Mesothelial cell of epicardium (in vitro differentiated cells): ENCODE measurements around the gene FGR. TPM values are rescaled to one million over a fixed set of nuclear protein-coding genes. Genes with fewer than 3 reads are reported as not detected.

Experiments
- DNase-seq, 2 experiments: peaks; one replicate each; pipeline ENCODE4 v3.0.0; 2021; ENCODE audit warnings: low spot score in 2 of 2; ENCODE audit not compliant: unreplicated experiment in 2 of 2
- H3K27ac Mint-ChIP-seq: 2 replicates; pipeline ENCODE4 v1.8.0; 2021; ENCODE audit warnings: mixed read lengths
- H3K27me3 Mint-ChIP-seq: 2 replicates; pipeline ENCODE4 v1.8.0; 2021; ENCODE audit warnings: low read depth, mixed read lengths
- H3K36me3 Mint-ChIP-seq: 2 replicates; pipeline ENCODE4 v1.8.0; 2021; ENCODE audit warnings: mixed read lengths
- H3K4me1 Mint-ChIP-seq: 2 replicates; pipeline ENCODE4 v1.8.0; 2021; ENCODE audit warnings: mixed read lengths
- H3K4me3 Mint-ChIP-seq: 2 replicates; pipeline ENCODE4 v1.8.0; 2021; ENCODE audit warnings: mild to moderate bottlenecking, moderate library complexity, mixed read lengths
- H3K9me3 Mint-ChIP-seq: 2 replicates; pipeline ENCODE4 v1.8.0; 2021; ENCODE audit warnings: mixed read lengths
- total RNA-seq: library from RNA; stranded (reverse); gene quantifications from 3 replicates; pipeline ENCODE4 v1.2.1, GENCODE V29; 2021
- TF ChIP-seq, protein P1 (sequence below): fragments of 200-600 bp; sonication (generic); IDR thresholded peaks from one replicate; pipeline ENCODE4 v1.5.0; 2021; ENCODE audit warnings: antibody characterized with exemption; ENCODE audit not compliant: unreplicated experiment

Gene FGR
- total RNA-seq, 1 donor from 2014 or later = 0.11 TPM

DNA sequence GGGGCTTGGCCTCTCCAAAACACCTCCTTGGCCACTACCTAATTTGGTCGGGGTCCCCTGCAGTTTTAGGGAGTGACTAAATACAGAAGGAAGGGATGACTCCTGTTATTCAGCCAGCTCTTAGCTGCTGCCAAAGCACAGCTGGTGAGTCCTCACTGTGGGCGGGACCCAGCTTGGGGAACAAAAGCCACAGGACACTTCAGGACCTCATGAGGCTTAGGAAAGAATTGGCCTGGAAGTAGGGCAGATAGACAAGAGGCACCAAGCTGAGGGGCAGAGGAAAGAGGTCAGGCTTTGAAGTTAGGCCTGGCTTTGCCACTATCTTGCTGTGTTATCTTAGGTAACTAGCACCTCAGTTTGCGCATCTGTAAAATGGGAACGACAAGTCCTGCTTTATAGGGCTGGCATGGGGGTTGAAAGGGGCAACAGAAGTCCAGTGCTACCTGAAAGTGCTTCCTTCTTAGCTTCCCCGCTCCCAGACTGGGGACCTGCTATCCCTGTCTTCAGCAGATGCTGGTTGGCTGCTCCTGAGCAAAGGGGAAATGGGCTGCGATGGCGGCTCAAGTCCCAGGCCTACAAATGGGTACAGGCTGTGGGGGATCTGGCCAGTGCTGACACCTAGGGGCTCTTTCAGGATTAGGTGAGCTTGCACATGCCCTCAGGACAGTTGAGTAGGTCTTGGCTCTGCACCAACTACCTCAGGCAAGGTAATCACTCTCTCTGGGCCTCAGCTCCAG is 21.3 kb upstream of the FGR start:
- no peak for DNase-seq
- no peaks in the 10 kb centered on the region for H3K9me3 Mint-ChIP-seq
- no peak overlapping the region for H3K4me3 Mint-ChIP-seq
- H3K36me3 Mint-ChIP-seq = no peaks in the 10 kb centered on the region
- no peak overlapping the region for H3K27ac Mint-ChIP-seq
- no peaks in the 10 kb centered on the region for H3K27me3 Mint-ChIP-seq
- peaks cover 28% of the 10 kb centered on the region for H3K4me1 Mint-ChIP-seq
- TF ChIP-seq, protein P1, sequence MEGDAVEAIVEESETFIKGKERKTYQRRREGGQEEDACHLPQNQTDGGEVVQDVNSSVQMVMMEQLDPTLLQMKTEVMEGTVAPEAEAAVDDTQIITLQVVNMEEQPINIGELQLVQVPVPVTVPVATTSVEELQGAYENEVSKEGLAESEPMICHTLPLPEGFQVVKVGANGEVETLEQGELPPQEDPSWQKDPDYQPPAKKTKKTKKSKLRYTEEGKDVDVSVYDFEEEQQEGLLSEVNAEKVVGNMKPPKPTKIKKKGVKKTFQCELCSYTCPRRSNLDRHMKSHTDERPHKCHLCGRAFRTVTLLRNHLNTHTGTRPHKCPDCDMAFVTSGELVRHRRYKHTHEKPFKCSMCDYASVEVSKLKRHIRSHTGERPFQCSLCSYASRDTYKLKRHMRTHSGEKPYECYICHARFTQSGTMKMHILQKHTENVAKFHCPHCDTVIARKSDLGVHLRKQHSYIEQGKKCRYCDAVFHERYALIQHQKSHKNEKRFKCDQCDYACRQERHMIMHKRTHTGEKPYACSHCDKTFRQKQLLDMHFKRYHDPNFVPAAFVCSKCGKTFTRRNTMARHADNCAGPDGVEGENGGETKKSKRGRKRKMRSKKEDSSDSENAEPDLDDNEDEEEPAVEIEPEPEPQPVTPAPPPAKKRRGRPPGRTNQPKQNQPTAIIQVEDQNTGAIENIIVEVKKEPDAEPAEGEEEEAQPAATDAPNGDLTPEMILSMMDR = no peak

DNA sequence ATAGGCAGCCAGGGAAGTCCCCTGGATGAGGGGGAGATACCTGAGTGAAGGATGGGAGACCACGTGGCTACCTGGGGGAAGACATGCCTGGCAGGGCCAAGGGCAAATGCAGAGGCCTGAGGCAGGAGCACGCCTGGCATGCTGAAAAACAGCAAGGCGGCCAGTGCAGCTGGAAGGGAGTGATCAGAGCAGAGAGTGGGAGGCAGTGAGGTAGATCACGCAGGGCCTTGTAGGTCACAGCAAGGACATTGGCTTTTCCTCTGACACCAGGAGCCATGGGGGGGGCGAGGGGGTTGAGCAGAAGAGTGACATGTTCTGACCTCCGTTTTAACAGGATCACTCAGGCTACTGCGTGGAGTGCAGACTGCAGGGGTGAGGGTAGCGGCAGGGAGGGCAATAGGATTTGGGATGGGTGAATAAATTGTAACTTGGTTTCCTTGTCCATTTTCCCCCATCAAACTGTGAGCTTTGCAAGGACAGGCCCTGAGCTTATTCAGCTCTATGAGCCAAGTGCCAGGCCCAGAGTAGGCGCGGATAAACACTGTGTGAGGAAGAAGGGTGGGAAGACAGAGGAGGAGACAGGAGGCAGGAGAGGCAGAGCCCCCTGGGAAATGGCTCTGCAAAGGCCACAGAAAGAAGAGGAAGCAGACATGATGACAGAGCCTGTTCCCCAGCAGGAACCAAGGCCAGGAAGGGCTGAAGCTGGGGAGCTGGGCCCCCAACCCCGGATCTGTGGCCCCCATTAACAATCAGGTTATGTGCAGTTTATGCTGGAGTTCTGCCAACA is 20.4 kb upstream of the FGR start:
- no peak overlapping the region for H3K4me3 Mint-ChIP-seq
- H3K27me3 Mint-ChIP-seq = no peaks in the 10 kb centered on the region
- H3K4me1 Mint-ChIP-seq = peaks cover 36% of the 10 kb centered on the region
- H3K9me3 Mint-ChIP-seq = no peaks in the 10 kb centered on the region
- DNase-seq = no peak
- TF ChIP-seq, protein P1 = no peak
- no peaks in the 10 kb centered on the region for H3K36me3 Mint-ChIP-seq
- H3K27ac Mint-ChIP-seq = peak overlapping the region; percentile 72

DNA sequence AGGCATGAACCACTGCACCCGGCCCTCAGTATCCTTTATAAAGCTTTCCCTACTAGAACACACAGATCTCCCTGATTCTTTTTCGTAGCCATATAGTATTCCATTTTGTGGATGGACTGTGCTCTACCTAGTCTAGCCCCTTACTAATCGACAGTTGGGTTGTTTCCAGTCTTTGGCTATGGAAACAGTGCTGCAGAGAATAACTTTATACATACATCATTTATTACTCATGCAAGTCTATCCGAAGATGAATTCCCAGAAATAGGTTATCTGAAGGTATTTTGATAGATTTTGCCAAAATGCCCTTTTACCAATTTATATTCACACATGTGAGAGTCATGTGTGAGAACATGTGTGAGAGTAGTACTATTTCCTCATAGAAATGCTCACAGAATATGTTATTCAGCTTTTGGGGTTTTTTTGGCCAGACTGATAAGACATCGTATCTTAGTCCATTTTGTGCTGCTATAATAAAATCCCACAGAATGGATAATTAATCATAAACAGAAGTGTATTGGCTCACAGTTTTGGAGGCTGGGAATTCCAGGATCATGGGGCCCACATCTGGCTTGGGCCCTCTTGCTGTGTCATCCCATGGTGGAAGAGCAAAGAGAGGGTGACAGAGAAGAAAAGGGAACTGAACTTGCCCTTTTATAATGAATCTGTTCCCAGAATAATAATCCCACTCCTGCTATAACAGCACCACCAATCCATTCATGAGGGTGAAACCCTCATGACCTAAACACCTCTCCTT is 17.3 kb upstream of the FGR start:
- H3K27ac Mint-ChIP-seq = peak overlapping the region; percentile 74
- no peaks in the 10 kb centered on the region for H3K9me3 Mint-ChIP-seq
- H3K36me3 Mint-ChIP-seq = no peaks in the 10 kb centered on the region
- H3K27me3 Mint-ChIP-seq = no peaks in the 10 kb centered on the region
- H3K4me1 Mint-ChIP-seq = peaks cover 30% of the 10 kb centered on the region
- DNase-seq = no peak
- H3K4me3 Mint-ChIP-seq = no peak overlapping the region
- TF ChIP-seq, protein P1 = no peak

DNA sequence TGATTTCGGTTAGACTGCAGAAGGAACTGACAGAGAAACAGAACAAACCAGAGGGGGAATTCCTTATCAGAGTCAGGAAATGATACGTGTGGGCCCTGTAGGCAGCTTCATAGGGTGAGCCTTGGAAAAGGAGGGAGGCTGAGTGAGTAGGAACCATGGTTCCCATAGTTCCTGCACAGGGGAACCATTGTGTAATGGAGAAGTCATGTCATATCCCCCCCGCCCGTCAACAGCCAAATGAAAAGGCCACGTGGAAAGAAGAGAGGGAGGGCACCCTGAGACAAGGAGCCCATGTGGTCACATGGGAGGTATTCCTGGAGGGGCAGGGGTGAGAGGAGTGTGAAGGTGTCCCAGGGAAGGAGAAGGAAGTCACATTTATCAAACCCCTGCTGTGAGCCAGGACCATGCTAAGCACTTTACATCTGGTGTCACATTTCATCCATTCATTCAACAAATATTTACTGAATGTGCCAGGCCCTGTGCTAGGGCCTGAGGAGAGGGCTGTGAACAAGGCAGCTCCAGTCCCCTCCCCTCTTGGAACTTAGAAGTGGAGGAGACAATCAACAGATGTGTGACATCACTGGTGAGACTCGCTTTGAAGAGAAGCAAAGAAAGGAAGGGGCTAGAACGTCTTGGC is 15.7 kb upstream of the FGR start:
- no peak for DNase-seq
- no peaks in the 10 kb centered on the region for H3K27me3 Mint-ChIP-seq
- TF ChIP-seq, protein P1 = no peak
- no peaks in the 10 kb centered on the region for H3K9me3 Mint-ChIP-seq
- peaks cover 30% of the 10 kb centered on the region for H3K4me1 Mint-ChIP-seq
- H3K36me3 Mint-ChIP-seq = no peaks in the 10 kb centered on the region
- no peak overlapping the region for H3K4me3 Mint-ChIP-seq
- H3K27ac Mint-ChIP-seq = peak overlapping the region; percentile 95

DNA sequence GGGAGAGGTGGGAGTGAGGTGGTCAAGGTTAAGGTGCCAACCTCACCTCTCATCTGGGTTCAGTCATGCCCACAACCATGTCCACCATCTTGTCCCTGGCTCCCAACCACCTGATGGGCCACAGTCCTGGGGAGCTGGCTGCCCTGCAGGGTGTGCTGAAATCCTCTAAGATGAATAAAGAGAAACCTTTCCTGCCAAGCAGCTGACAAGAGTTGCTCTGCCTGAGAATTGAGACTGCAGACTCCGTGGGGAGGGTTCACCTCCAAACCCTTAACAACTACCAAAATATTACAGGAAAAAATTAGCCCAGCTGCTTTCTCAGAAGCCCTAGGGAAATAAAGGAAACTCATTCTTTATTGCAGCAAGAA is 15.2 kb upstream of the FGR start:
- no peaks in the 10 kb centered on the region for H3K36me3 Mint-ChIP-seq
- no peak for DNase-seq
- TF ChIP-seq, protein P1 = no peak
- peaks cover 25% of the 10 kb centered on the region for H3K4me1 Mint-ChIP-seq
- no peak overlapping the region for H3K4me3 Mint-ChIP-seq
- H3K27ac Mint-ChIP-seq = peak overlapping the region; percentile 95
- H3K9me3 Mint-ChIP-seq = no peaks in the 10 kb centered on the region
- no peaks in the 10 kb centered on the region for H3K27me3 Mint-ChIP-seq
